Stimulated activated CD4-positive, alpha-beta T cell treated with anti-CD3 and anti-CD28 coated beads, Interleukin-12 subunit alpha, Interleukin-12 subunit beta, amount 100 ng/mL, for 24 hours (primary cell): Measurements from ENCODE around the gene SH3BP5L.

Experiments used
- DNase-seq, 2 experiments: peaks; one replicate each; pipeline ENCODE4 v3.0.0-alpha.2; 2020; ENCODE audit warnings: low read depth in 2 of 2

Gene SH3BP5L

DNA sequence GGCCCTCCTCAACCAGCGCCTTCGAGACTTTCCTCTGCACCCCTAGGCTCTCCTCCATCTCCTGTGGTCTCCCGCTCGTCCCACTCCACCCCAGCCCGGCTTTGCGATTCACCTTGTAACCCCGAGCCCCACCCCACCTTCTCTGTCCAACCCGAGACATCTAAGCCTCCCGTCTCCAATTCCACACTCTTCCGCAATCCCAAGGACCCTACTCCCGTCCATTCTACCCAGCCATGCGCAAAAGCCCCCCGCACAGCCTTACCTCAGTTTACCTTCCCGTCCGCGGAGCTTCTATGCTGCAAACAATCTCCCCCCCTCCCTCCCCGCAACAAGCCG lies 174 bp downstream of the SH3BP5L start:
- DNase-seq, result no peak

DNA sequence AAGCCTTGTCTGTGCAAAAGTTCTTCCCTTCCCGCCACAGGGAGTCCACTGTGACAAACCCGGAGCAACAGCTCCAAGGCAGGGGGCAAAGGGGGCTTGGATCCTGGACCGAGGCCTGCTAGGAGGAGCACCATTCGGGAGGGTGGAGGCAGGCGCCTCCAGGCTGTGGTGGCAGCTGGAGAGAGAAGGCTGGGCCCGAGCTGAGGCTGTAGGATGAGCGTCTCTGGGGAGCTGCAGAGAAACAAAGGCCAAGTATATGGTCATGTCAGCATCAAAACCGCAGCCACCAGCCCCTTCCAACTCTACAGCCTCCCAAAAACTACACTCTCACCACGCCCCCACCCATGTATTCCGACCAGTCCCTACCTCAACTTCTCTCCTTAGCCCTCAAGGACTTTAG lies 579 bp downstream of the SH3BP5L start:
- DNase-seq, result no peak

GRCh38 chr1:248824701-248825100 lies 1.0 kb downstream of the SH3BP5L start:
- DNase-seq, result no peak

DNA sequence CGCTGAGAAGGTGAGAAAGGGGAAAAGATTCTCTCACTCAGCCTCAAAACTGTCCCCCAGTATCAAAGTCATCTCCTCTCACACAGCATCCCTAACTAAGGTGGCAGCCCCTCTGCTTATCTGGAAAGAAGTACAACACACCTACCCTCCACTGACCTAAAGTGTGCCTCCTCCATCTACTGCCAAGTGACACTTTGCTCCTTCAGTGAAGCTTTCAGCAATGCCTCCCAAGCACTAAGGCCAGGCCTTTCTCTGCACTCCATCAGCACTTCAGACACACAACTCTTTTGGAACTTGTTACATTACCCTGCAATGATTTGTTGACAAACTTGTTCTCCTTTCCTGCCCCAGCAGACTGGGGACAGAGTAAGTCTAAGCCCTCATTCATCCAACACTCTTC lies 1.4 kb downstream of the SH3BP5L start:
- no peak for DNase-seq

DNA sequence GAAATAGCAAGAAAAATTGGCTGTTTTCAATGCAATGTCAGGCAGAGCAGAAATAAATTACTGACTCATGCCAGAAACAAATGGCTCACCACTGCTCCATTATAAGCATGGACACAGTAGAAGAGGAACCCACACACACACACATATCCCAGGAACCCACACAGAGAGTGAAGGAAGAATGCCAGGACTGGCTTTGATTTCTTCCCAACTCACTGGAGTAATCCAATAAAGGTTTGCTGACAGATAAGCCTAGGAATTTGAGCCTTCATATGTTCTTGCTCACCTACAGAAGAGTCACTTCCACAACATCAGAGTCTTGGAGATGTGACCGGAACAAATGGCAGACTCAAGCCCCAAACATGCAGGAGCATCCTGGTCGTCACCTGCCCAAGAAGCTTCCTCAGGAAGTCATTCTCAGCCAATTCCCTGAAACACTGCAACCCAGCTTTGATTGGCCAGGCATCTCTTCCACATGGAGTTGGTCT lies 2.2 kb downstream of the SH3BP5L start:
- DNase-seq, result no peak

- no peak for DNase-seq
These were observed 3.3 kb downstream of the SH3BP5L start for GRCh38 chr1:248822148-248823032.

DNA sequence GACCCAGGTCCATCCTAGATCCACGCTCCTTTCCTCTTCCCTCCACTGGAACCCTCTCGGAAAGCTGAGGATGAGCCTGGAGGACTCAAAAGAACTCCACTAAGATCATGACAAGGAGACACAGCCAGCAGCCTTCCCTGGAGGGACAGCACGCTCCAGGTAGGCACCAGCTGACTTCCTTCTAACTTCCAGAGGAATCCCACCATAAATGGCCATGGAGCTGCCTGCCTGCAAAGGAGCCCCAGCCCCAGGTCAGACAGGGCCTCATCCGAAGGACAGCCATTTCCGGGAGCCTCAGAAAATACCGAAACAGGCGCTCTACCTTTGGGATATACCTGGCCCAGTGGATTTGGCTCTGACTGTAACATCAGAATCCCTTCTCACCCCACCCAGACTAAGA lies 4.1 kb downstream of the SH3BP5L start:
- DNase-seq, result no peak

DNA sequence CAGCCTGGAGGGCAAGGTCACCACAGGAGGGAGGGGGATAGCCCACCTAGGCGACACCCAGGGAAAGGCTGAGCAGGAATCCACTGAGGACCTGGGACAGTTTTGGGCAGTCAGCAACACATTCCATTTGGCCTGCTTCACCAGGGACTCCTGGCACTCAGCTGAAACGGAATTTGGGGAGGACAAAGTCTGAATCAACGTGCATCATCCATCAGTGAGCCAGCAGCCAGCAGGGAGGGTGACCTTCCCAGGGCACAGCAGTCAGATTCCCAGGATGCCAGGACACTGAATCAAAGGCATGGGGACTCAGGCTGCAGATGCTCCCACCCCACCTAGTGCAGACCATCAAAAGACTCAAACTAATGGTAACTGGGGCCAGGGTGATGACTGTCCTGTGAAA lies 4.6 kb downstream of the SH3BP5L start:
- DNase-seq, result no peak

DNA sequence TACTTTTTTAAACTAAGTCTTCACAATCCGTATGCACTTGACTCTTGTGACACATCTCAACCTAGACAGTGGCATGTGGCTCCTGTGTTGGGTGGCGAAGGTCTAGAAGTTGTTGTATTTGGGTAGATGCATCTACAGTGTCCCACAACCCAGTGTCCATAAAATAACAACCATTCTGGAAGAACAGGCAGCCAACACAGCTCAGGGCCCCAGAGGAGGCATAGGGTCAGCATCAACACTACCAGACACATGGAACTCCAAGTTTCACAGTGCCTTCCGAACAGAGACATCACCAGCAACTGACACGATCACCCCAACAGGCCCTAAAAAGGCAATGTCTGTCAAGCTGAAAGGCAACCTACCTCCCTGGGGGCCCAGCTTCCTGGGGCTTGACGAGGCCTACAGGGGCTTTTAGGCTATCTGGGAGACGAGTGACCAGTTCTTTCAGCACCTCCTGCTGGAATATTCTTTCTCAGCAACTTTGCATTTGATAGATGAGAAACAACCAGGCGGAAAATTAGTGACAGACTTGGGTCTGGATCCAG lies 5.6 kb downstream of the SH3BP5L start:
- DNase-seq, result no peak

DNA sequence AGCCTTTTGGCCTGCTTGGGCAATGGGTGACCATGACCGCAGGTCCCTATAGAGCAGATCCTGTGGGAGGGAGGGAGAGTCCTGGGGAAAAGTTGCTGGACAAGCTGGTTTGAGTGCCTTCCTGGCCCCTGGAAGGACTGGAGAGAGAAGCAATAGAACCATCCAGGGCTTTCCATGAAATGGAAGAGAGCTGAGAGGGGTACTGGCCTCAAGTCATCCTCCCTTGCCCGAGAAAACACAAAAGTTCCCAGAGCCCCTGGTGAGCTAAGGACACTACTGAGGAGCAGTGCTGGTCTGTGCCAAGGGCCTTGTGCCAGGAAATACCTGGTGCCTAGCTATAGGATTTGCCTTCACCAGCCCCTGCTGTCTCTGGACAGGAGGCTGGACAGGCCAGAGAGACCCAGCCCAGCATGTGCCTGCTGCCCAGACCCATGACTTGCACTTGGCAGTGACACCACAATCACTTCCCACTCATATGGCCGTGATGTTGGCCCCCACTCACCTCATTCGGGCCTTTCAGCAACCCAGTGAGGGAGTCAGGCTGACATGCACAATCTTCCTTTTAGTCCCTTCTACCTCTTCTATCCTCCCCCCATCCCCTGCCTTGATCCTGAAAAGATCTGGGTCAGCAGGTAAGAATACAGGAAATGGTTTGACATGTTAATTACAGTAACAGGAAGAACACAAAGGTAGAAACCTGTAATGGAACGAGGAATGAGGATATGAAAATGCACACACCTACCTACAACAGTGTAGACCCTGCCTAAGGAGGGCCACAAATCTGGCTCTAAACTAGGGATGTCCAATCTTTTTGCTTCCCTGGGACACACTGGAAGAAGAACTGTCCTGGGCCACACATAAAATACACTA lies 7.0 kb downstream of the SH3BP5L start:
- DNase-seq, result no peak

GRCh38 chr1:248817065-248817464 lies 8.7 kb downstream of the SH3BP5L start:
- no peak for DNase-seq

GRCh38 chr1:248816042-248816851 lies 9.5 kb downstream of the SH3BP5L start:
- DNase-seq, result no peak

- no peak for DNase-seq
These were observed 10.2 kb downstream of the SH3BP5L start for GRCh38 chr1:248815407-248816034.

GRCh38 chr1:248814351-248814750 lies 11.4 kb downstream of the SH3BP5L start:
- no peak for DNase-seq

- no peak for DNase-seq
These were observed 12.2 kb downstream of the SH3BP5L start for GRCh38 chr1:248813546-248813945.

- no peak for DNase-seq
These were observed 12.8 kb downstream of the SH3BP5L start for GRCh38 chr1:248812736-248813425.

DNA sequence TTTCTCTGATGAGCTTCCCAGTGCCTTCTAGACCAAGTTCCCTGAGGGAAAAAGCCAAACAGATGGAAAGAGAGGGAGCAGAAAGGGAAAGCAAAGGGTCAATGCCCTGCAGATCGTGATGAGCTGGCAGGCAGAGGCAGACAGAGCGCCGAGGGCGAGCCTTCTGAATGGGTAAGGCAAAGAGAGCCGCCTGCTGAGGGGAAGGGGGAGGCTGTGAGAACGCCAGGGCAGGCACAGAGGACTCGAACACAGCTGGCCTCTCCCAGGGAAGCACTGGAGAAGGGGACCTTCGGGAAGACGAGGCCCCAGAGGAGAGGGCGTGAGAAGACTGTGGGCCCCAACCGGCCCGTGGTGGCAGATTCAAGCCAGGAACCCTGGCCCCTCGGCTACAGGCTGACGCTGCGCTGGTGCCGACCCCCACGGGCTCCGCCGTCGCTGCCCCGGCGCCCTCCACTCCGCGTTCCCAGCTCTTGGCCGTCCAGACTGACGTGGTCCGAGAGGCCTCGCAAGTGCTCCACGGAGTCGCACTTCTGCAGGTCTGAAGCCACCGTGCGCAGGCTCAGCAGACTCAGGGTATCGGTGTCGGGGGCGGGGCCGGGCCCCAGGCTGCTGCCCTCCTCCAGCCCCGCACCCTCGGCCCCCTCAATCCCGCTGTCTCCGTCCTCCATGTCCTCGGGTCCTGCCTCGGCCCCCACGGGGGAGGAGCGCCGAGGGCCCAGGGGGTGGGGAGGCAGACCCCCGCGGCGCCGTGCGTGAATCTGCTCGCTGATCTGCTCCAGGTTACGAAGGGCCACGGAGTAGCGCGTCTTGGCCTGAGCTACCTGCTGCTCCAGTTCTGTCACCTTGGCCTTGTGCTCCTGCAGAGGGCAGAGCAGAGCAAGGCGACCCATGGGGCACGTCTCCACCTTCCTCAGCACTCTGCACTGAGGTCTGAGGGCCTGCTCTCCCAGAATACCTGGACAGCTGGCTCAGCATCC lies 13.9 kb downstream of the SH3BP5L start:
- no peak for DNase-seq

DNA sequence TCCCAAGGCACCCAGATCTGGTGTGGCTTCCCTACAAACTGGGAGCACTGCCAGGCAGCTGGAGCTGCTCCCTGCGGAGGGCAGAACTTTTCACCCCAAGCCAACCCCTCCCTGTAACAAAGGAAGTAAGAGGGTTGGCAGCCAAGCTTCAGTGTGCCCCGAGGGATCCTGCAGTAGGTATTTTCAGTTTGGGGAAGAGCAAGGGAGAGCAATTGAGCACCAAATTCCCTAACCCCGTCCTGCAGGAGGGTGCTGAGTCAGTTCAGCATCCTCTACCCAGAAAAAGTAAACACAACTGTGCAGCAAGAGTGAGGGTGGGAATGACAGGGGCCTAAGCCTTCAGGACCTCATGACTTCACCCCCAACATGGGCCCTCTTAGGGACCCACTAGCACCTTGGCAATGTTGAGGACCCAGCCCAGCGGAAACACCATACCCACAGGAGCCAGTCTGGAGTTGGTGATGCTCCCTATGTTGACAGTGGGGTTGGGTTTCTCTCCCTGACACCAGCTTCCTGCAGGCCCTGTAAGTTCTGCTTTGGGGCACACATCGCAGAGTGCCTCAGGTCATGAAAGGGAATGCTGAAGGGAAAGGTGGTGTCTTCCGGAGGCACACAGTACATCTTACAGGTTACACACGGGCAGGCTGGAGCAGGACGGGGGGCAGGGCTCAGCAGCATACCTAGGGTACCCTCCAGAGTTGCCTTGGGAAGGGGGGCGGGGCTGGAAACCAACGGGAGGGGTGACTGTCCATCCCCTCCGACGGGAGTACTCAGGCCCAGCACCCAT lies 14.8 kb downstream of the SH3BP5L start:
- DNase-seq, result no peak
